H9 (cell line): Measurements from ENCODE around the gene OOSP1. TPM values are rescaled to one million over a fixed set of nuclear protein-coding genes. Genes with fewer than 3 reads are reported as not detected.

ENCODE experiments used
- DNase-seq: peaks from one replicate; pipeline ENCODE4 v3.0.0-alpha.2; 2017
- H2AFZ ChIP-seq: one replicate; pipeline ENCODE4 v1.6.1; 2013; ENCODE audit warnings: mild to moderate bottlenecking, low read length, control low read depth, moderate library complexity
- H2AK5ac ChIP-seq: 2 replicates; pipeline ENCODE4 v1.6.1; 2013; ENCODE audit warnings: low read length, control low read depth, mixed read lengths; ENCODE audit not compliant: insufficient read length
- H2BK120ac ChIP-seq: one replicate; pipeline ENCODE4 v1.6.1; 2013; ENCODE audit warnings: low read depth, mild to moderate bottlenecking, low read length, control low read depth, inconsistent platforms; ENCODE audit not compliant: poor library complexity, severe bottlenecking
- H2BK12ac ChIP-seq: 2 replicates; pipeline ENCODE4 v1.6.1; 2013; ENCODE audit warnings: low read length, control low read depth, mixed read lengths, low read depth; ENCODE audit not compliant: insufficient read length
- H2BK15ac ChIP-seq: 2 replicates; pipeline ENCODE4 v1.6.1; 2013; ENCODE audit warnings: low read depth, low read length, control low read depth
- H2BK20ac ChIP-seq: one replicate; pipeline ENCODE4 v1.6.1; 2013; ENCODE audit warnings: low read depth, mild to moderate bottlenecking, low read length, control low read depth, inconsistent platforms; ENCODE audit not compliant: poor library complexity, severe bottlenecking
- H2BK5ac ChIP-seq: 2 replicates; pipeline ENCODE4 v1.6.1; 2013; ENCODE audit warnings: low read length, control low read depth, mixed read lengths; ENCODE audit not compliant: insufficient read length
- H3K14ac ChIP-seq: 2 replicates; pipeline ENCODE4 v1.6.1; 2013; ENCODE audit warnings: low read length, control low read depth; ENCODE audit not compliant: insufficient read depth
- H3K18ac ChIP-seq: 2 replicates; pipeline ENCODE4 v1.6.1; 2013; ENCODE audit warnings: low read depth, mild to moderate bottlenecking, mixed read lengths, low read length, control low read depth; ENCODE audit not compliant: insufficient read length
- H3K23ac ChIP-seq: 2 replicates; pipeline ENCODE4 v1.6.1; 2013; ENCODE audit warnings: low read length, control low read depth, mixed read lengths, low read depth; ENCODE audit not compliant: insufficient read length
- H3K23me2 ChIP-seq: 2 replicates; pipeline ENCODE4 v1.6.1; 2013; ENCODE audit warnings: low read depth, mild to moderate bottlenecking, mixed read lengths, low read length, control low read depth; ENCODE audit not compliant: insufficient read length, poor library complexity, severe bottlenecking
- H3K27ac ChIP-seq: 2 replicates; pipeline ENCODE4 v1.5.1; 2013; ENCODE audit warnings: low read length, control low read depth, mixed read lengths, low read depth; ENCODE audit not compliant: insufficient read length
- H3K27me3 ChIP-seq: 2 replicates; pipeline ENCODE4 v1.6.1; 2013; ENCODE audit warnings: low read length, control low read depth, inconsistent platforms; ENCODE audit not compliant: insufficient read depth
- H3K4ac ChIP-seq: 2 replicates; pipeline ENCODE4 v1.6.1; 2013; ENCODE audit warnings: low read depth, mild to moderate bottlenecking, control low read depth, inconsistent platforms, low read length, moderate library complexity
- H3K4me1 ChIP-seq: 2 replicates; pipeline ENCODE4 v1.6.1; 2013; ENCODE audit warnings: low read length, control low read depth, inconsistent platforms; ENCODE audit not compliant: insufficient read depth
- H3K4me2 ChIP-seq: 2 replicates; pipeline ENCODE4 v1.6.1; 2013; ENCODE audit warnings: low read length, control low read depth, mixed read lengths; ENCODE audit not compliant: insufficient read length, insufficient read depth
- H3K56ac ChIP-seq: 2 replicates; pipeline ENCODE4 v1.6.1; 2013; ENCODE audit warnings: low read depth, mild to moderate bottlenecking, mixed read lengths, low read length, control low read depth; ENCODE audit not compliant: insufficient read length
- H3K79me1 ChIP-seq: 2 replicates; pipeline ENCODE4 v1.6.1; 2013; ENCODE audit warnings: low read depth, mild to moderate bottlenecking, moderate library complexity, low read length, control low read depth, inconsistent platforms; ENCODE audit not compliant: insufficient read depth, poor library complexity, severe bottlenecking
- H3K79me2 ChIP-seq: 2 replicates; pipeline ENCODE4 v1.6.1; 2013; ENCODE audit warnings: low read length, control low read depth, inconsistent platforms; ENCODE audit not compliant: insufficient read depth
- H3K9ac ChIP-seq: 2 replicates; pipeline ENCODE4 v1.6.1; 2013; ENCODE audit warnings: low read length, control low read depth, mixed read lengths; ENCODE audit not compliant: insufficient read length; ENCODE audit errors: extremely low read depth
- H3K9me3 ChIP-seq: one replicate; pipeline ENCODE4 v1.6.1; 2013; ENCODE audit warnings: low read depth, low read length, inconsistent platforms; ENCODE audit not compliant: control insufficient read depth
- H3T11ph ChIP-seq: one replicate; pipeline ENCODE4 v1.6.1; 2013; ENCODE audit warnings: mild to moderate bottlenecking, low read length, control low read depth, inconsistent platforms
- H4K20me1 ChIP-seq: one replicate; pipeline ENCODE4 v1.6.1; 2013; ENCODE audit not compliant: control insufficient read depth, insufficient read length, insufficient read depth
- H4K5ac ChIP-seq: 2 replicates; pipeline ENCODE4 v1.6.1; 2013; ENCODE audit warnings: low read depth, mild to moderate bottlenecking, mixed read lengths, low read length, control low read depth; ENCODE audit not compliant: insufficient read length
- H4K8ac ChIP-seq: replicated peaks from 2 replicates; pipeline ENCODE4 v1.6.1; 2013; ENCODE audit warnings: low read length, control low read depth, mixed read lengths, low read depth; ENCODE audit not compliant: insufficient read length
- H4K91ac ChIP-seq: 2 replicates; pipeline ENCODE4 v1.6.1; 2013; ENCODE audit warnings: low read depth, mild to moderate bottlenecking, moderate library complexity, mixed read lengths, low read length, control low read depth; ENCODE audit not compliant: insufficient read length
- H3K27ac Mint-ChIP-seq, 3 experiments: 2 replicates in 2 of 3; 3 replicates in 1 of 3; pipeline ENCODE4 v1.8.0; 2020 to 2021; ENCODE audit warnings: mixed read lengths in 3 of 3, mild to moderate bottlenecking in 1 of 3, moderate library complexity in 1 of 3
- H3K27me3 Mint-ChIP-seq: 2 replicates; pipeline ENCODE4 v1.8.0; 2021; ENCODE audit warnings: low read depth, mild to moderate bottlenecking, moderate library complexity, mixed read lengths
- H3K36me3 Mint-ChIP-seq, 3 experiments: 2 replicates in 2 of 3; 3 replicates in 1 of 3; pipeline ENCODE4 v1.8.0; 2020 to 2021; ENCODE audit warnings: low read depth in 3 of 3, mixed read lengths in 3 of 3; ENCODE audit not compliant: insufficient read depth in 1 of 3
- H3K4me1 Mint-ChIP-seq, 2 experiments: 2 replicates each; pipeline ENCODE4 v1.8.0; 2020; ENCODE audit warnings: mixed read lengths in 2 of 2
- H3K4me3 Mint-ChIP-seq, 2 experiments: 2 replicates in 1 of 2; 3 replicates in 1 of 2; pipeline ENCODE4 v1.8.0; 2020 to 2021; ENCODE audit warnings: mild to moderate bottlenecking in 2 of 2, mixed read lengths in 2 of 2, moderate library complexity in 1 of 2
- H3K9me3 Mint-ChIP-seq, 2 experiments: 2 replicates in 1 of 2; 3 replicates in 1 of 2; pipeline ENCODE4 v1.8.0; 2020; ENCODE audit warnings: mild to moderate bottlenecking in 2 of 2, mixed read lengths in 2 of 2, moderate library complexity in 1 of 2
- WGBS: extraction: QIAGEN DNeasy Blood & Tissue Kit; methylation state at CpG from one replicate; pipeline ENCODE4 v1.1.7; 2013; ENCODE audit warnings: missing lambda C conversion rate, low lambda C conversion rate, mixed read lengths; ENCODE audit not compliant: insufficient read length; ENCODE audit errors: extremely low coverage; 5-methylcytosine and 5-hydroxymethylcytosine counted together
- total RNA-seq: library from RNA; stranded (reverse); gene quantifications from 2 replicates; pipeline ENCODE4 v1.2.1, GENCODE V29; 2021
- TF ChIP-seq, protein P1 (sequence below): fragments of 200-600 bp; sonication (generic); conservative IDR thresholded peaks from 3 replicates; pipeline ENCODE4 v1.8.0; 2021; ENCODE audit warnings: antibody characterized with exemption, mild to moderate bottlenecking

OOSP1 gene
- total RNA-seq, 1 experiment from 2014 or later, result not detected

DNA sequence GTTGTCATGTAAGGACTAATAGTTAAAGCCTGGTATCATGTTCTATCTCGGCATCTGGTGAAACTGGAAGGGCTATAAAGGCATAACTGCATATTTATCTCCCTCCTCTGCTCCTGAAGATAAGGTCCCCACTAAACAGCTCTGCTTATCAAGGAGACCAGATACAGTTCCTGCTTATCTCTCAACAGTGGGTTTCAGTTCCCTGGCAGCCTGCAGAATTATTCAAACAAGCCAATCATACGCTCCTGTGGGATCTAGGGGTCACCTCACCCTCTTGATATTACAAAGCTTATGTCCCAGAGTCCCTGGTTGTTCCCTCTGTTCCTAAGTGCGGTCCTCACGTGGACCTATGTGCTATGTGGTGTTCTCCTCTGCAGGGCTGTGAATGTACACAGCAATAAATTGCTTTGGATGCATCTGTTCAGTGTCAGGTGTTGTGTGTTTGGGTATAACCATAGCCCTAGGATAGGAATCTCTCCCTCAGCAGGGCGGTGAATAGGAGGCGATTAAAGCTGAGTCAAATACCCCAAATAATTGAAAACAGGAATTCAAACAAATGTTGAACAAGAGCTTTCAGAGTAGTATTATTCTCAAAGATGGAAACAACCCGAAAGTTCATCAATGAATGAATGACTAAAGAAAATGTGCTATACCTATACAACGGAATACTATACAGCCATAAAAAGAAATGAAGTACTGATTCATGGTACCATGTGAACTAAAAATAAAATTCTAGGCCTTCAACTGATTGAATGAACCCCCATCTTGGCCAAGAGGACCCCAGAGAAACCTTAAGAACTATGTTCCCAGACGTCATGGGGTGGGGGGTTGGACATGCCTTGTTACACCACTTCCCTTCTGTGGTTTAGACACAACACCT is 22.5 kb downstream of the OOSP1 start:
- Mint-ChIP-seq H3K4me3 (no peak overlapping the region), H3K27ac (no peak overlapping the region), H3K9me3 (no peaks in the 10 kb centered on the region), H3K27me3 (no peaks in the 10 kb centered on the region), H3K4me1 (peaks cover 12 to 15% of the 10 kb centered on the region in 2 experiments), H3K36me3 (no peaks in the 10 kb centered on the region)
- no peak overlapping the region for H3T11ph ChIP-seq
- no peaks in the 10 kb centered on the region for H3K27me3 ChIP-seq
- H2AK5ac ChIP-seq, result no peak overlapping the region
- no peak overlapping the region for H4K5ac ChIP-seq
- no peak overlapping the region for H3K18ac ChIP-seq
- H2BK5ac ChIP-seq, result no peak overlapping the region
- TF ChIP-seq, protein P1, sequence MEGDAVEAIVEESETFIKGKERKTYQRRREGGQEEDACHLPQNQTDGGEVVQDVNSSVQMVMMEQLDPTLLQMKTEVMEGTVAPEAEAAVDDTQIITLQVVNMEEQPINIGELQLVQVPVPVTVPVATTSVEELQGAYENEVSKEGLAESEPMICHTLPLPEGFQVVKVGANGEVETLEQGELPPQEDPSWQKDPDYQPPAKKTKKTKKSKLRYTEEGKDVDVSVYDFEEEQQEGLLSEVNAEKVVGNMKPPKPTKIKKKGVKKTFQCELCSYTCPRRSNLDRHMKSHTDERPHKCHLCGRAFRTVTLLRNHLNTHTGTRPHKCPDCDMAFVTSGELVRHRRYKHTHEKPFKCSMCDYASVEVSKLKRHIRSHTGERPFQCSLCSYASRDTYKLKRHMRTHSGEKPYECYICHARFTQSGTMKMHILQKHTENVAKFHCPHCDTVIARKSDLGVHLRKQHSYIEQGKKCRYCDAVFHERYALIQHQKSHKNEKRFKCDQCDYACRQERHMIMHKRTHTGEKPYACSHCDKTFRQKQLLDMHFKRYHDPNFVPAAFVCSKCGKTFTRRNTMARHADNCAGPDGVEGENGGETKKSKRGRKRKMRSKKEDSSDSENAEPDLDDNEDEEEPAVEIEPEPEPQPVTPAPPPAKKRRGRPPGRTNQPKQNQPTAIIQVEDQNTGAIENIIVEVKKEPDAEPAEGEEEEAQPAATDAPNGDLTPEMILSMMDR, result no peak
- no peaks in the 10 kb centered on the region for H3K79me2 ChIP-seq
- peaks cover 4% of the 10 kb centered on the region; the same call in 1 of the 2 replicates for H3K4me1 ChIP-seq
- no peak overlapping the region for H3K4me2 ChIP-seq
- H2BK120ac ChIP-seq, result no peak overlapping the region
- H3K4ac ChIP-seq, result no peak overlapping the region
- H4K20me1 ChIP-seq, result no peaks in the 10 kb centered on the region
- no peak overlapping the region for H2AFZ ChIP-seq
- no peak overlapping the region for H3K23ac ChIP-seq
- H3K23me2 ChIP-seq, result no peaks in the 10 kb centered on the region
- H3K14ac ChIP-seq, result no peak overlapping the region
- H3K79me1 ChIP-seq, result no peaks in the 10 kb centered on the region
- no peak overlapping the region for H2BK12ac ChIP-seq
- H4K8ac ChIP-seq, result no peak overlapping the region
- H3K56ac ChIP-seq, result no peak overlapping the region
- no peaks in the 10 kb centered on the region for H3K9me3 ChIP-seq
- H2BK20ac ChIP-seq, result no peak overlapping the region
- no peak overlapping the region for H3K9ac ChIP-seq
- H2BK15ac ChIP-seq, result no peak overlapping the region
- no peak for DNase-seq
- H4K91ac ChIP-seq, result no peak overlapping the region
- no peak overlapping the region for H3K27ac ChIP-seq
- no CpG with 5 or more reads among the region's 9 CpGs for WGBS
